GM18951 (cell line): Measurements from ENCODE around the gene ANKHD1.
A peak's percentile ranks its signal among the peaks of the same experiment; 100 is the strongest.

ENCODE experiments used
- POLR2A ChIP-seq: IDR thresholded peaks from 4 replicates; pipeline ENCODE4 v1.6.1; 2011; ENCODE audit warnings: mild to moderate bottlenecking; ENCODE audit not compliant: insufficient read length, insufficient read depth; ENCODE audit errors: extremely low read depth
- in situ Hi-C: fragments of 300-500 bp; cut with MboI; formaldehyde crosslinking; loops from one replicate; pipeline ENCODE4 v1.12.0; 2022; ENCODE audit warnings: low sequenced_read_pairs, mixed read lengths, inconsistent platforms; ENCODE audit not compliant: unreplicated experiment

The ANKHD1 gene

GRCh38 chr5:140547508-140548299 lies 146.1 kb downstream of the ANKHD1 start, which contains the start of gene EIF4EBP3:
Gene EIF4EBP3 (plus strand): TSS chr5:140547662. CDS start chr5:140547738, 76 bp downstream.
- no peak for TF ChIP-seq POLR2A
- in situ Hi-C loops, result no loop called here

GRCh38 chr5:140548300-140548688 lies 146.7 kb downstream of the ANKHD1 start:
- no peak for TF ChIP-seq POLR2A
- in situ Hi-C loops, result no loop called here

GRCh38 chr5:140548791-140549190 lies 147.2 kb downstream of the ANKHD1 start:
- no peak for TF ChIP-seq POLR2A
- in situ Hi-C loops, result no loop called here

- in situ Hi-C loops, result no loop called here
- TF ChIP-seq POLR2A, result peak; percentile 25
Measured at GRCh38 chr5:140549237-140550144, 147.9 kb downstream of the ANKHD1 start.

GRCh38 chr5:140550147-140551079 lies 148.8 kb downstream of the ANKHD1 start:
- TF ChIP-seq POLR2A, result peak; percentile 23
- in situ Hi-C loops, result no loop called here

- in situ Hi-C loops, result no loop called here
- TF ChIP-seq POLR2A, result no peak
Measured at GRCh38 chr5:140551872-140552271, 150.2 kb downstream of the ANKHD1 start.

GRCh38 chr5:140553657-140554056 lies 152.0 kb downstream of the ANKHD1 start:
- in situ Hi-C loops, result no loop called here
- no peak for TF ChIP-seq POLR2A

GRCh38 chr5:140554454-140554853 lies 152.8 kb downstream of the ANKHD1 start:
- in situ Hi-C loops, result no loop called here

GRCh38 chr5:140555747-140556312 lies 154.2 kb downstream of the ANKHD1 start:
- in situ Hi-C loops, result no loop called here

More at GRCh38 chr5:140554454-140554853, 152.8 kb downstream of the ANKHD1 start:
- TF ChIP-seq POLR2A, result no peak

GRCh38 chr5:140556438-140556837 lies 154.8 kb downstream of the ANKHD1 start:
- in situ Hi-C loops, result no loop called here
- TF ChIP-seq POLR2A, result no peak

More at GRCh38 chr5:140555747-140556312, 154.2 kb downstream of the ANKHD1 start:
- TF ChIP-seq POLR2A, result no peak

GRCh38 chr5:140557136-140557805 lies 155.6 kb downstream of the ANKHD1 start, which contains the start of gene SRA1:
Gene SRA1 (minus strand): TSS chr5:140557473. CDS start chr5:140557452, 21 bp downstream.
- in situ Hi-C loops, result no loop called here

More at GRCh38 chr5:140557136-140557805, 155.6 kb downstream of the ANKHD1 start, which contains the start of gene SRA1:
- peak; percentile 98 for TF ChIP-seq POLR2A
